GM23338 (cell line): ENCODE results near the gene SYNDIG1. TPM values are rescaled to one million over a fixed set of nuclear protein-coding genes. Genes with fewer than 3 reads are reported as not detected.
A peak's percentile ranks its signal among the peaks of the same experiment; 100 is the strongest.

ENCODE experiments used
- ATAC-seq: fragments of 200-7000 bp; cut with Tn5 transposase; 3 replicates; pipeline ENCODE4 v1.9.1; 2020
- DNase-seq: peaks from one replicate; pipeline ENCODE4 v3.0.0-alpha.2; 2015; ENCODE audit warnings: low spot score
- H2AFZ ChIP-seq: fragments of 200-600 bp; sonication (generic); 2 replicates; pipeline ENCODE4 v1.8.0; 2016; ENCODE audit warnings: antibody characterized with exemption, mild to moderate bottlenecking, moderate library complexity
- H3F3A ChIP-seq: fragments of 200-600 bp; sonication (generic); replicated peaks from 2 replicates; pipeline ENCODE4 v1.8.0; 2017; ENCODE audit warnings: antibody characterized with exemption, mixed run types, low read depth
- H3K27ac ChIP-seq: fragments of 200-600 bp; sonication (generic); 2 replicates; pipeline ENCODE4 v1.6.1; 2016; ENCODE audit warnings: low read depth
- H3K27me3 ChIP-seq: fragments of 200-600 bp; sonication (generic); 2 replicates; pipeline ENCODE4 v1.8.0; 2016; ENCODE audit warnings: mild to moderate bottlenecking, mixed run types, moderate library complexity; ENCODE audit not compliant: insufficient read depth
- H3K36me3 ChIP-seq: fragments of 200-600 bp; sonication (generic); 2 replicates; pipeline ENCODE4 v1.8.0; 2016; ENCODE audit warnings: mild to moderate bottlenecking; ENCODE audit not compliant: insufficient read depth
- H3K4me1 ChIP-seq: fragments of 200-600 bp; sonication (generic); 2 replicates; pipeline ENCODE4 v1.8.0; 2016; ENCODE audit warnings: mild to moderate bottlenecking, moderate library complexity; ENCODE audit not compliant: insufficient read depth
- H3K4me2 ChIP-seq: fragments of 200-600 bp; sonication (generic); 2 replicates; pipeline ENCODE4 v1.7.1; 2017; ENCODE audit warnings: mixed run types
- H3K4me3 ChIP-seq: fragments of 200-600 bp; sonication (generic); 2 replicates; pipeline ENCODE4 v1.6.1; 2016; ENCODE audit warnings: mixed run types
- H3K79me2 ChIP-seq: fragments of 200-600 bp; sonication (generic); replicated peaks from 2 replicates; pipeline ENCODE4 v1.8.0; 2017; ENCODE audit warnings: mild to moderate bottlenecking; ENCODE audit not compliant: insufficient read depth
- H3K9me2 ChIP-seq: fragments of 200-600 bp; sonication (generic); 2 replicates; pipeline ENCODE4 v1.8.0; 2017; ENCODE audit not compliant: insufficient read depth
- H4K20me1 ChIP-seq: fragments of 200-600 bp; sonication (generic); replicated peaks from 2 replicates; pipeline ENCODE4 v1.8.0; 2017; ENCODE audit warnings: mild to moderate bottlenecking; ENCODE audit not compliant: insufficient read depth
- H3K27ac Mint-ChIP-seq: 2 replicates; pipeline ENCODE4 v1.8.0; 2020; ENCODE audit warnings: inconsistent platforms, mild to moderate bottlenecking, moderate library complexity, mixed read lengths
- H3K27me3 Mint-ChIP-seq: 3 replicates; pipeline ENCODE4 v1.8.0; 2022; ENCODE audit warnings: low read depth, mild to moderate bottlenecking, moderate library complexity, mixed read lengths, inconsistent platforms; ENCODE audit not compliant: insufficient read depth, poor library complexity
- H3K36me3 Mint-ChIP-seq: 3 replicates; pipeline ENCODE4 v1.8.0; 2021; ENCODE audit warnings: low read depth, mild to moderate bottlenecking, inconsistent platforms, moderate library complexity, mixed read lengths
- H3K4me1 Mint-ChIP-seq: 3 replicates; pipeline ENCODE4 v1.8.0; 2020; ENCODE audit warnings: mild to moderate bottlenecking, inconsistent platforms, mixed read lengths
- H3K4me3 Mint-ChIP-seq: 3 replicates; pipeline ENCODE4 v1.8.0; 2021; ENCODE audit warnings: moderate library complexity, mild to moderate bottlenecking, inconsistent platforms, mixed read lengths
- H3K9me3 Mint-ChIP-seq: 3 replicates; pipeline ENCODE4 v1.8.0; 2020; ENCODE audit warnings: moderate library complexity, mild to moderate bottlenecking, inconsistent platforms, mixed read lengths
- CREB1 ChIP-seq: fragments of 250-450 bp; sonication (Bioruptor Pico); IDR thresholded peaks from 2 replicates; pipeline ENCODE4 v1.5.0; 2020; ENCODE audit warnings: low read depth, mild to moderate bottlenecking, moderate library complexity
- EZH2 ChIP-seq: fragments of 200-600 bp; sonication (generic); IDR thresholded peaks from one replicate; pipeline ENCODE4 v1.8.0; 2017; ENCODE audit warnings: antibody characterized with exemption, mild to moderate bottlenecking, low read depth; ENCODE audit not compliant: unreplicated experiment
- EZH2phosphoT487 ChIP-seq: fragments of 200-600 bp; sonication (generic); IDR thresholded peaks from one replicate; pipeline ENCODE4 v1.8.1; 2018; ENCODE audit warnings: antibody characterized with exemption; ENCODE audit not compliant: unreplicated experiment
- NANOG ChIP-seq: IDR thresholded peaks from 2 replicates; pipeline ENCODE4 v1.6.1; 2016; ENCODE audit warnings: antibody characterized with exemption, borderline replicate concordance
- polyA plus RNA-seq: library from polyadenylated mRNA; unstranded; fragments of >200 nt; fragmentation: Nextera tagmentation; extraction: Ambion mirVana; gene quantifications from 2 replicates; pipeline ENCODE4 v1.2.1, GENCODE V29; 2016
- total RNA-seq: library from RNA; depleted of rRNA; stranded (reverse); fragments of >200 nt; shearing (Covaris generic); gene quantifications from 2 replicates; pipeline ENCODE4 v1.2.3, GENCODE V29; 2014
- TF ChIP-seq, protein P1 (sequence below): IDR thresholded peaks from one replicate; pipeline ENCODE4 v1.6.1; 2018; ENCODE audit warnings: antibody characterized with exemption; ENCODE audit not compliant: unreplicated experiment
- TF ChIP-seq, protein P2 (sequence below), 2 experiments: fragments of 200-600 bp in 1 of 2; sonication (generic) in 1 of 2; conservative IDR thresholded peaks; 2 replicates each; pipeline versions ENCODE4 v1.5.1 to v1.6.1; 2016 to 2017; ENCODE audit warnings: antibody characterized with exemption in 2 of 2, low read depth in 2 of 2, mild to moderate bottlenecking in 2 of 2, moderate library complexity in 1 of 2

SYNDIG1 gene
- total and polyA plus RNA-seq, 2 experiments from 2014 or later, result 2.8 to 4.8 TPM

DNA sequence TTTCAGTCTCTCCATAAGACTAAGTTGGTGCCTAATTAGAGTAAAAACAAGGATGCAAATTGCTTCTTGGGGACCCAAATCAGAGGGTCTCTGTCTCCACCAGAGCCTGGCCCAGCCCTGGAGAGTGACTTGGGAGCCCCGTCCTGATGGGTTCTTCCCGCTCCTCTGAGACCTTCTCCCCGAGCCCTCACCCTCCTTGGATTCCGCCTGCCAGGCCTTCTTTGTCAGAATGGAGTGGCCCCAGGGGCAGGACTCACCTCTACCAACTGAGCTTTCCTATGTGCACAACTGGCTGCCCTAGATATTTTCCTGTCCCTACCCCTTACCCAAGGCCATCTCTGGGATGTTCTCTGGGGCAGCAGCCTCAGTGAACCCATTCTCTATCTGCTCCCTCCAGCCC, 9.7 kb downstream of the SYNDIG1 start (continued):
- TF ChIP-seq, protein P1, sequence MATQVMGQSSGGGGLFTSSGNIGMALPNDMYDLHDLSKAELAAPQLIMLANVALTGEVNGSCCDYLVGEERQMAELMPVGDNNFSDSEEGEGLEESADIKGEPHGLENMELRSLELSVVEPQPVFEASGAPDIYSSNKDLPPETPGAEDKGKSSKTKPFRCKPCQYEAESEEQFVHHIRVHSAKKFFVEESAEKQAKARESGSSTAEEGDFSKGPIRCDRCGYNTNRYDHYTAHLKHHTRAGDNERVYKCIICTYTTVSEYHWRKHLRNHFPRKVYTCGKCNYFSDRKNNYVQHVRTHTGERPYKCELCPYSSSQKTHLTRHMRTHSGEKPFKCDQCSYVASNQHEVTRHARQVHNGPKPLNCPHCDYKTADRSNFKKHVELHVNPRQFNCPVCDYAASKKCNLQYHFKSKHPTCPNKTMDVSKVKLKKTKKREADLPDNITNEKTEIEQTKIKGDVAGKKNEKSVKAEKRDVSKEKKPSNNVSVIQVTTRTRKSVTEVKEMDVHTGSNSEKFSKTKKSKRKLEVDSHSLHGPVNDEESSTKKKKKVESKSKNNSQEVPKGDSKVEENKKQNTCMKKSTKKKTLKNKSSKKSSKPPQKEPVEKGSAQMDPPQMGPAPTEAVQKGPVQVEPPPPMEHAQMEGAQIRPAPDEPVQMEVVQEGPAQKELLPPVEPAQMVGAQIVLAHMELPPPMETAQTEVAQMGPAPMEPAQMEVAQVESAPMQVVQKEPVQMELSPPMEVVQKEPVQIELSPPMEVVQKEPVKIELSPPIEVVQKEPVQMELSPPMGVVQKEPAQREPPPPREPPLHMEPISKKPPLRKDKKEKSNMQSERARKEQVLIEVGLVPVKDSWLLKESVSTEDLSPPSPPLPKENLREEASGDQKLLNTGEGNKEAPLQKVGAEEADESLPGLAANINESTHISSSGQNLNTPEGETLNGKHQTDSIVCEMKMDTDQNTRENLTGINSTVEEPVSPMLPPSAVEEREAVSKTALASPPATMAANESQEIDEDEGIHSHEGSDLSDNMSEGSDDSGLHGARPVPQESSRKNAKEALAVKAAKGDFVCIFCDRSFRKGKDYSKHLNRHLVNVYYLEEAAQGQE, result no peak
- TF ChIP-seq EZH2phosphoT487, result no peak
- no peak for TF ChIP-seq CREB1 (CRISPR knock-in tag)
- no peak for TF ChIP-seq NANOG
- TF ChIP-seq, protein P2, sequence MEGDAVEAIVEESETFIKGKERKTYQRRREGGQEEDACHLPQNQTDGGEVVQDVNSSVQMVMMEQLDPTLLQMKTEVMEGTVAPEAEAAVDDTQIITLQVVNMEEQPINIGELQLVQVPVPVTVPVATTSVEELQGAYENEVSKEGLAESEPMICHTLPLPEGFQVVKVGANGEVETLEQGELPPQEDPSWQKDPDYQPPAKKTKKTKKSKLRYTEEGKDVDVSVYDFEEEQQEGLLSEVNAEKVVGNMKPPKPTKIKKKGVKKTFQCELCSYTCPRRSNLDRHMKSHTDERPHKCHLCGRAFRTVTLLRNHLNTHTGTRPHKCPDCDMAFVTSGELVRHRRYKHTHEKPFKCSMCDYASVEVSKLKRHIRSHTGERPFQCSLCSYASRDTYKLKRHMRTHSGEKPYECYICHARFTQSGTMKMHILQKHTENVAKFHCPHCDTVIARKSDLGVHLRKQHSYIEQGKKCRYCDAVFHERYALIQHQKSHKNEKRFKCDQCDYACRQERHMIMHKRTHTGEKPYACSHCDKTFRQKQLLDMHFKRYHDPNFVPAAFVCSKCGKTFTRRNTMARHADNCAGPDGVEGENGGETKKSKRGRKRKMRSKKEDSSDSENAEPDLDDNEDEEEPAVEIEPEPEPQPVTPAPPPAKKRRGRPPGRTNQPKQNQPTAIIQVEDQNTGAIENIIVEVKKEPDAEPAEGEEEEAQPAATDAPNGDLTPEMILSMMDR (conservative IDR thresholded peaks at IDR 0.05; ENCODE audit: low read depth in 2 of 2), result no peak
- TF ChIP-seq EZH2, result no peak

DNA sequence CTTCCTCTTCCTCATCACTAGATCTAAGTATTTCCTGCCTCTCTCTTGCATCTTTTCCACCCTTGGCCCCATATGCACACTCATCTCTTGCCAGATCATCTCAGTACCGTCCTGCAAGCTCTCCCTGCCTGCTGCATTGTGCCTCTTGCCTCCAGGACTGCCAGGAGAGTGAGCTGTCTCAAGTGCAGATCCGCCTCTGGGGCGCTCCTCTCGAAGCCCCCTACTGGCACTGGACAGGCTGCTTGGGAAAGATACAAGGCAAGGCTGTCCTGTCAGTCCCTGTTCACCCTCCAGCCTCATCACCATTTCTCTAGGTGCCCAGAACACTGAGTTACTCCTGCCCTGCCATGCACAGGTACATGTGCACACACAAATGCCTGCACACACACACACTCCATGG, 10.2 kb downstream of the SYNDIG1 start:
- Histone ChIP-seq H4K20me1 (0 out of 2 replicates have a peak, but pooled peaks cover 12% of the 10 kb centered on the region), H3K4me3 (no peak overlapping the region), H3K4me1 (peaks cover 9% of the 10 kb centered on the region; the same call in 1 of the 2 replicates), H3K79me2 (peaks cover 55% of the 10 kb centered on the region), H3K36me3 (no peaks in the 10 kb centered on the region), H3F3A (no peaks in the 10 kb centered on the region), H3K9me2 (no peaks in the 10 kb centered on the region), H3K27me3 (no peaks in the 10 kb centered on the region), H2AFZ (no peak overlapping the region), H3K27ac (no peak overlapping the region), H3K4me2 (no peak overlapping the region)
- DNase-seq (peak; percentile 31), ATAC-seq (peak; percentile 60)
- 0 out of 3 replicates have a peak, but pooled peaks cover 6% of the 10 kb centered on the region for H3K36me3 Mint-ChIP-seq
- no peaks in the 10 kb centered on the region for H3K9me3 Mint-ChIP-seq
- no peak overlapping the region for H3K4me3 Mint-ChIP-seq
- peaks cover 11% of the 10 kb centered on the region for H3K27me3 Mint-ChIP-seq
- TF ChIP-seq, protein P2 (conservative IDR thresholded peaks at IDR 0.05; ENCODE audit: low read depth in 2 of 2), result peak; percentile 20 to 25; a peak in 2 of 4 replicates
- no peak for TF ChIP-seq CREB1 (CRISPR knock-in tag)
- H3K4me1 Mint-ChIP-seq, result peaks cover 31% of the 10 kb centered on the region
- no peak overlapping the region for H3K27ac Mint-ChIP-seq
